GM12891 (cell line): ENCODE data around the gene KIAA1755.

ENCODE experiments used
- DNase-seq: peaks from one replicate; pipeline ENCODE4 v3.0.0; 2011; ENCODE audit warnings: low spot score; ENCODE audit not compliant: insufficient read length
- FAIRE-seq: peaks from 2 replicates; lab custom pipeline; 2011; peaks lifted over from hg19 to GRCh38; lab: Jason Lieb, UNC
- PAX5 ChIP-seq: IDR thresholded peaks from 2 replicates; pipeline ENCODE4 v1.6.1; 2011; ENCODE audit warnings: low read length, moderate library complexity, mild to moderate bottlenecking; ENCODE audit not compliant: insufficient read depth, severe bottlenecking
- POLR2A ChIP-seq: IDR thresholded peaks from 2 replicates; pipeline ENCODE4 v1.6.1; 2011; ENCODE audit warnings: low read depth, low read length, control low read depth
- POLR2AphosphoS5 ChIP-seq: IDR thresholded peaks from 2 replicates; pipeline ENCODE4 v1.6.1; 2011; ENCODE audit warnings: low read depth, low read length, control low read depth
- POU2F2 ChIP-seq: IDR thresholded peaks from 2 replicates; pipeline ENCODE4 v1.6.1; 2011; ENCODE audit warnings: low read depth, mild to moderate bottlenecking, control low read depth, low read length, moderate library complexity
- SPI1 ChIP-seq: IDR thresholded peaks from 2 replicates; pipeline ENCODE4 v1.6.1; 2011; ENCODE audit warnings: low read depth, low read length, control low read depth
- TAF1 ChIP-seq: IDR thresholded peaks from 2 replicates; pipeline ENCODE4 v1.6.1; 2011; ENCODE audit warnings: low read depth, low read length, control low read depth

KIAA1755 gene

DNA sequence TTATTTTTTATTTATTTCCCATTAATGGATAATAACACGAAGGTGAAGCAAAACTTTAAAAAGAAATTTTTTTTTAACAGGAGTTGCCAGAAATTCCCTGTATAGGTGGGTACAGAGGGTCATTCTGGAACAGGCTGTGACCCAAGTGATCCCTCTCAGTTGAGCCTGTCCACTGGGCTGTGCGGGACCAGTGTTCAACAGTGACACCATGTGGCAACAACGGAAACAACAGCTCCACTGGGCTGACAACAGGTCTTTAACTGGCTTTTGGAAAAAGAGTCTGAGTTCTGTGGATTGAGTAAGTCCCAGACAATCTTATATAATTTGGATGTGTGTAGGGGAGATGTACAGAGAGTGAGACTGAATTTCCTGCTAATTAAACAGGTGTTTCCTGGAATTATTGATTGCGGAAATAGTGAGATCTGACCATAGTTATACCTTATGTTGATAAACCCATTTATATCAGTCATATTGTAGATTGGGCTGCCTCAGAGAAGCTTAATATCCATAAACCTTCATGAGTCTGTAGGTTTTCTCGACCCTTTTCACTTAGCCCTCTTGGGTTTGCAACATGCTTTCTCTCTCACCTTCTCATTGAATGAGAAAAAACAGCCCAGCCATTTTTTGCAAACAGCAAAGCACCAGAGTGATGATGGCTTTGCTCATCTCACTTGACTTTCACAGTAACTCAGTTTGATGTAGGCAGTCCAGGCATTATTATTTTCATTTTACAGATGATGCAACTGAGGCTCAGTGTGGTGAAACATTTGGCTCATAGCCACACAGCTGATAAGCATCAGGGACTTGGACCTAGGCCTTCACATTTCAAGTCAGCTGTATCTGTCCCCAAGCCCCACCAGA is 17.5 kb downstream of the KIAA1755 start:
- TF ChIP-seq POLR2A (no peak), PAX5 (no peak), SPI1 (no peak), POLR2AphosphoS5 (no peak), TAF1 (no peak), POU2F2 (no peak)
- peak; percentile 33 for FAIRE-seq
- no peak for DNase-seq

DNA sequence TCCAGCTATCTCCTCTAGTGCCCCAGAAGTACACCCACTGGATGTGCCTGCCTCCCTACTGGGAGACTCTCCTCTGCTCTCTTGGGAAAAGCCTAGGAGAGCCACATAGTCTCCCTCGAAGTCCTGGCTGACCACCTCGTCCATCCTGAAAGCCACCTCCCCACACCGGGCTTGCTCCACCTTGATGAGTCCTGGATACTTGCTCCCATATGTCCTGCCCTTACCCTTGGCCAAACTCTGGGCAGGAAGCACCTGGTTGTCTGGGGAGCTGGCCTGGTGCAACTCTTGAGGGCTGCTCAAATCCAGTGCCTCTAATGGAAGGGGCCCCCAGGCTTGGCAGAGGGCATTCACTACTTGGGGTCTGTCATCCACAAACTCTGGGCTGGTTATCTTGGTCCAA is 19.3 kb downstream of the KIAA1755 start:
- no peak for TF ChIP-seq POLR2A
- TF ChIP-seq POU2F2: no peak
- TF ChIP-seq SPI1: no peak
- TF ChIP-seq TAF1: no peak
- no peak for TF ChIP-seq PAX5
- no peak for TF ChIP-seq POLR2AphosphoS5
- DNase-seq: no peak
- no peak for FAIRE-seq

DNA sequence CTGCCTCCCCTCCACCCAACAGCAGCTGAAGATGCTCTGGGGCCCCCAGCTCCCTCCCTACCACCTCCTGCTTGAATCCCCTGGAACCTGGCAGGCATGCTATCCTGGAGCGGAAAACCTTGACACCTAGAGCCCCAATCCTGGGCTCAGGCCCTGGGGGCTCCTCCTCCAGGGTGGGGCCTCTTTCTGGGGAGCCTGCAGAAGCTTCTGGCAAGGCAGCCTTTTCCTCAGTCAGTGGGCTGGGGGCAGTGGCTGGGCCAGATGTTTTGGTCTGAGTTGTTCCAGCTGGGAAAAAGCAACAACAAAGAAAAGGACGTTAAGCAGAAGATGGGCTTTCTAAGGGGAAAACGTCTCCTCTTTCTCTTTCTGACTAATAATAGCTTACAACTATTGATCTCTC is 21.1 kb downstream of the KIAA1755 start:
- FAIRE-seq (no peak), DNase-seq (no peak)
- no peak for TF ChIP-seq PAX5
- no peak for TF ChIP-seq POLR2A

DNA sequence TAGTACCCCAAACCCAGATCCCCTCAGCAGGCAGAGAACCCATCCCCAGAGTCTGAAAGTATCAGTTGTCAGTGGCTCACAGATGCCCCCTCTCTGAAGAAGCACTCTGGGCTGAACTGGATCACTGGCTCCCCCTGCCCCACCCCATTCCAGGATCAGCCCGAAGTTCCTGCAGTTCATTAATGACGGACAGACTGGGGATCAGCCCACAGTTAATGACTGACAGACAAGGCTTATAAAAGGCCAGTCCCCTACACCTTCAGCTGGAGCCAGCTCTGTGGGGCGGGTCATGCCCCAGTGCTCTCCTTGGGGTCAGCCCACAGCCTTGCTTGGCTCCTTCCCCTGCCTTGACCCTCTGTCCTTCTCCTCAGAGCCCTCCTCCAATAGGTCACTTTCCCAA is 21.7 kb downstream of the KIAA1755 start:
- FAIRE-seq (no peak), DNase-seq (no peak)
- TF ChIP-seq POU2F2 (no peak), PAX5 (no peak), POLR2AphosphoS5 (no peak), TAF1 (no peak), SPI1 (no peak), POLR2A (no peak)

DNA sequence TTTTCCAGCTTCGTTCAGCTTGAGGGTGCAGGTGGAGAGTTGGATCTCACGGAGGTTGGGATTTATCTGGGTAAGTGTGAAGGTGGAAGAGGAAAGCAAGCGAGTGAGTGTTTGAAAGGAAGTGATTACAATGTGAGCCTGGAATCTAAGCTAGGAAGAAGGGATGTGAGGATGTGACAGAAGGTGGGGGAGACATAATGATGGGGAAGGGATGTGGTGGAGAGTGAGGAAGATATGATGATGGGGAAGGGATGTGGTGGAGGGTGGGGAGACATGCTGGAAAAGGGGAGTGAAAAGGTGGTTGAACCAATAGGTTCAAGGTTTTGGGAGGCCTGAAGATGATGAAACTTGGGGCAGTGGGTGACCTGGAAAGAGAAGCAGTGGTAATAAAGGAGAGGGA is 23.2 kb downstream of the KIAA1755 start:
- no peak for FAIRE-seq
- TF ChIP-seq POLR2AphosphoS5: no peak
- TF ChIP-seq SPI1: no peak
- TF ChIP-seq POU2F2: no peak
- DNase-seq: no peak

DNA sequence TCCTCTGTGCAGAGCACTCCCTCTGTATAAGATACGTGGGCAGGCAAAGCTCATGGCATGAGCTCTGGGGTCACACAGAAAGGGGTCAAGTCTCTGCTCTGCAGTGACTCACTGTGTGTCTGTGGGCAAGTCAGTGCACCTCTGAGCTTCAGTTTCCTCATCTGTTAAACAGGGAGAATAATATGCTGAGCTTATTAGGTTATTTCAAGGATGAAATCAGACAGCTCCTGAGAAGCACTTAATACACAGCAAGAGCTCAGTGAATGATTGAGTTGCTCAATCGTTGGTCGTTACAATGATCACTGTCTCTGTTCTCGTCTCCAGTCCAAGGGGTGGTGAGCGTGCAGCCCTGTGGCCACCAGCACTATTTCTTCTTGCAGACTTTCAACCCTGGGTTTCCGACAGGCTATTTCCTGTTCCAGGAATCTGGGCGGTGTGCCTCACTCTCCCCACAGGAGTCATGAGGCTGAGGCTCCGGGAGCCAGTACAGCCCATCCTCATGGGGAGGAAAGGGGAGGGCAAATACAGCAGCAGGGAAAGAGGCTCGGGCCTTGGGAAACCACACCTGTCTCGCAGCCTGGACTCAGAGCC is 28.9 kb downstream of the KIAA1755 start:
- TF ChIP-seq TAF1 (no peak), POU2F2 (no peak), POLR2AphosphoS5 (no peak), POLR2A (no peak), PAX5 (no peak), SPI1 (no peak)
- DNase-seq (no peak), FAIRE-seq (no peak)

DNA sequence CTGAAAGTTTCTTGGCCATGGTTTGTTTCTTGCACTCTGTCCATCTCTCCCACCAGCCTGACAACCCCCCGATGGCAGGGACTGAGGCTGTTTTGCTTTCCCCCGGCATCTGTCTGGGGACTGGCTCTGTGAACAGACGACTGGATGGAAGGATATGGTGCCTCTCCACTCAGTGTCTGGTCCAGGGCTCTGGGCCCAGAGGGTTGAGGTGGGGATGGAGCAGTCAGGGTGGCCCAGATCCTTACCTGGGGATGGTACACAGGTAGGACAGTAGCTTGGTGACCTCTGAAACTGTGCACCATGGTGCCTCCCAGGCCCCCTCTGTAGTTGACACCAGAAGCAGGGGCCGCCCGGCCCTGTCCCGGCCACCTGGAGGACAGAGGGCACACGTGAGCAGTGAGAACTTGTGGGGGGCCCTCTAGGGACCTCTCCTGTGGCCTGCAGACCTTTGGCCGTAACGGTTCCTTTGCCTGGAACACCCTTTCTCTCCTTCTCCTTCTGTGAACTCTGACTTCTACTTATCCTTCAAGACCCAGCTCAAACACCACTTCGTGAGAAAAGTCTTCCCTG is 29.5 kb downstream of the KIAA1755 start:
- FAIRE-seq: no peak
- no peak for DNase-seq
- TF ChIP-seq SPI1: no peak
- TF ChIP-seq POLR2A: no peak
- no peak for TF ChIP-seq POU2F2
- no peak for TF ChIP-seq POLR2AphosphoS5
- TF ChIP-seq TAF1: no peak
- TF ChIP-seq PAX5: no peak

DNA sequence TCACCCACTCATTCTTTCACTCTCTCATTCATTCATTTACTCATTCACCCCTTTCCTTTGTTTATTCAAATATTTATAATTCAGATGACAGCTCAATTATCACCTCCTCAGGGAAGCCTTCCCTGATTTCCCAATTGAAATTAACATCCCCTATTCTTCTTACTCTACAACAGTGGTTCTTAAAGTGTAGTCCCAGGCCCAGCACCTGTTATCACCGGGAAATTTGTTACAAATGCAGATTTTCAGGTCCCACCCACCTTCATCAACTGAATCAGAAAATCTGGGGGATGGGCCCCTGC is 30.3 kb downstream of the KIAA1755 start:
- FAIRE-seq (no peak), DNase-seq (no peak)
- TF ChIP-seq PAX5: no peak
- no peak for TF ChIP-seq POLR2AphosphoS5
- no peak for TF ChIP-seq POU2F2
- TF ChIP-seq POLR2A: no peak
- no peak for TF ChIP-seq SPI1
- TF ChIP-seq TAF1: no peak

DNA sequence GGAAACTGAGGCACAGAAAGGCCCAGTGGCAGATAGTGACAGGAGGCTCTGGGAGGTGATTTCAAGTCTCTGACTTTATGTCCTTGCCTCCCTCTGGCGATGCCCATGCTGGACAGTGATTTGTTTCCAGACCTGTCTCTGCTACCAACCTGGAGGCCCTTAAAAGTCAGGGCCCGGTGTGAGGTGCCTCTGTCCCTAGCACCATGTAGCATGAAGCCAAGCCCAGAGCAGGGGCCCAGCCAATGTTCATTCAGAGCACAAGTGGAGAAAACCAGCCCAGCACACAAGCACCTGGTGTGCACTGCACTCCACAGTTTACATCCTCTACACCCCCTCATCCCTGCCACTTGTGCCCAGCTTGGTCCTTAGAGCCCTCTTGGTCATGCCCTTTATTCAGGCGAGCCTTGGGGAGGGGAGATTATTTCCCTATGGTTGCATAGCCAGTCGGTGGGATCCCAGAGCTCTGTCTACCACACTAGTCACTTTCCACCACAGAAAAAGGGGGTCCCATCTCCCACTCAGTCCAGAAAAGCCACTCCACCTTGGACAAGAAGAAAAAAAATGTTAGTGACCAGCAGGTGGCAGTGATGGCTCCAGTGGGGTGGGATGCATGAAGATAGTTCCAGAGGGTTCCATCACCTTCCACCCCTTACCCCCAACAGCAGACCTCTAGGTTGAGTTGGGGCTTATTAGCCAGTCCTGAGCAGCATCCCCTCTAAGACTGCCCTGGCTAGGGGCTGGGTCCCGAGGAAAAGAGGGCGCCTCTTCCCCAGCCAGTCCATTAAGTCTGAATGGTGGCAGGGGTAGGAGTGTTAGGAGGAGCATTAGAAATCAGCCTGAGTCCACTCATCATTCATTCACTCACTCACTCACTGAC is 30.9 kb downstream of the KIAA1755 start:
- DNase-seq (no peak), FAIRE-seq (no peak)
- TF ChIP-seq PAX5 (no peak), TAF1 (no peak), POLR2AphosphoS5 (no peak), POU2F2 (no peak), SPI1 (no peak), POLR2A (no peak)
